Sciatic nerve (tissue), 2 donors: ENCODE data around the gene TSR1. TPM values are rescaled to one million over a fixed set of nuclear protein-coding genes. Genes with fewer than 3 reads are reported as not detected.

Experiments
- ATAC-seq: fragments of 200-7000 bp; cut with Tn5 transposase; one replicate; pipeline ENCODE4 v1.9.1; 2020; ENCODE audit warnings: mild to moderate bottlenecking, moderate library complexity
- DNase-seq: peaks from one replicate; pipeline ENCODE4 v3.0.0-alpha.2; 2020; ENCODE audit warnings: low spot score
- intact Hi-C: fragments of 100-400 bp; cut with DNase I; formaldehyde crosslinking; loops from one replicate; pipeline ENCODE4 v1.14.2; 2022
- total RNA-seq: library from RNA; stranded (reverse); fragmentation: NEBNext Ultra II Directional; extraction: Animal tissue kit (Norgen Biotek cat#: 25700); gene quantifications from one replicate; pipeline ENCODE4 v1.2.1, GENCODE V29; 2021
- donor health status: DM: no; HTN: no; CAD: no.
- donor health status: DM: no; HTN: no; CAD: no.

Gene TSR1
- total RNA-seq, 1 donor from 2014 or later: 18.4 TPM

GRCh38 chr17:2303204-2304188 is 32.8 kb downstream of the TSR1 start, which contains the start of the genes SMG6 and SRR:
Gene SMG6, minus strand, starts transcription at chr17:2303785. Its CDS starts 65 bp downstream, at chr17:2303720.
Gene SRR, plus strand, starts transcription at chr17:2303950. Its CDS starts 11,611 bp downstream, at chr17:2315561.
- intact Hi-C loops: no loop called here
- ATAC-seq (peak; percentile 97), DNase-seq (peak; percentile 96)

GRCh38 chr17:2302778-2303203 is 33.5 kb downstream of the TSR1 start:
- intact Hi-C loops: no loop called here
- DNase-seq (no peak), ATAC-seq (no peak)

- ATAC-seq (no peak), DNase-seq (no peak)
- intact Hi-C loops: no loop called here
Measured at GRCh38 chr17:2299756-2300155, 36.5 kb downstream of the TSR1 start.

- intact Hi-C loops: no loop called here
- ATAC-seq (no peak), DNase-seq (no peak)
Measured at GRCh38 chr17:2299136-2299535, 37.1 kb downstream of the TSR1 start.

- DNase-seq (no peak), ATAC-seq (no peak)
- intact Hi-C loops: no loop called here
Measured at GRCh38 chr17:2297023-2297422, 39.2 kb downstream of the TSR1 start.

- intact Hi-C loops: no loop called here
- ATAC-seq: no peak
- no peak for DNase-seq
Measured at GRCh38 chr17:2295575-2295974, 40.7 kb downstream of the TSR1 start.

- intact Hi-C loops: no loop called here
- DNase-seq (no peak), ATAC-seq (no peak)
Measured at GRCh38 chr17:2292100-2292499, 44.2 kb downstream of the TSR1 start.

- intact Hi-C loops: no loop called here
- DNase-seq (no peak), ATAC-seq (no peak)
Measured at GRCh38 chr17:2289878-2290478, 46.3 kb downstream of the TSR1 start.

- DNase-seq: no peak
- intact Hi-C loops: no loop called here
- ATAC-seq: peak; percentile 23
Measured at GRCh38 chr17:2283302-2283701, 53.0 kb downstream of the TSR1 start.

- intact Hi-C loops: no loop called here
- DNase-seq: no peak
- ATAC-seq: peak; percentile 79
Measured at GRCh38 chr17:2282297-2282873, 53.9 kb downstream of the TSR1 start.

- intact Hi-C loops: no loop called here
- ATAC-seq: no peak
- DNase-seq: no peak
Measured at GRCh38 chr17:2279707-2280106, 56.5 kb downstream of the TSR1 start.

GRCh38 chr17:2277429-2278170 is 58.7 kb downstream of the TSR1 start:
- DNase-seq (no peak), ATAC-seq (no peak)
- intact Hi-C loops: no loop called here

- intact Hi-C loops: no loop called here
- no peak for ATAC-seq
- no peak for DNase-seq
Measured at GRCh38 chr17:2275722-2276121, 60.5 kb downstream of the TSR1 start.

- no peak for DNase-seq
- intact Hi-C loops: no loop called here
- no peak for ATAC-seq
Measured at GRCh38 chr17:2274414-2274813, 61.8 kb downstream of the TSR1 start.

Other genes starting within 250 kb of the TSR1 start
- gene SMG6, start 32.7 kb downstream of the TSR1 start, total RNA-seq: 58.7 TPM
- 10.0 TPM for gene SRR, start 32.5 kb downstream of the TSR1 start, total RNA-seq
- gene SGSM2, start 1.0 kb upstream of the TSR1 start, total RNA-seq: 59.3 TPM
- 37.7 TPM for gene MNT, start 64.6 kb upstream of the TSR1 start, total RNA-seq
- 39.0 TPM for gene METTL16, start 175.4 kb upstream of the TSR1 start, total RNA-seq